ENCODE results near the gene CTSW. TPM values are rescaled to one million over a fixed set of nuclear protein-coding genes. Genes with fewer than 3 reads are reported as not detected.
A peak's percentile ranks its signal among the peaks of the same experiment; 100 is the strongest.

CTSW gene
- total RNA-seq, 4 donors from 2014 or later: 0.67 to 7.6 (median 2.7) TPM

DNA sequence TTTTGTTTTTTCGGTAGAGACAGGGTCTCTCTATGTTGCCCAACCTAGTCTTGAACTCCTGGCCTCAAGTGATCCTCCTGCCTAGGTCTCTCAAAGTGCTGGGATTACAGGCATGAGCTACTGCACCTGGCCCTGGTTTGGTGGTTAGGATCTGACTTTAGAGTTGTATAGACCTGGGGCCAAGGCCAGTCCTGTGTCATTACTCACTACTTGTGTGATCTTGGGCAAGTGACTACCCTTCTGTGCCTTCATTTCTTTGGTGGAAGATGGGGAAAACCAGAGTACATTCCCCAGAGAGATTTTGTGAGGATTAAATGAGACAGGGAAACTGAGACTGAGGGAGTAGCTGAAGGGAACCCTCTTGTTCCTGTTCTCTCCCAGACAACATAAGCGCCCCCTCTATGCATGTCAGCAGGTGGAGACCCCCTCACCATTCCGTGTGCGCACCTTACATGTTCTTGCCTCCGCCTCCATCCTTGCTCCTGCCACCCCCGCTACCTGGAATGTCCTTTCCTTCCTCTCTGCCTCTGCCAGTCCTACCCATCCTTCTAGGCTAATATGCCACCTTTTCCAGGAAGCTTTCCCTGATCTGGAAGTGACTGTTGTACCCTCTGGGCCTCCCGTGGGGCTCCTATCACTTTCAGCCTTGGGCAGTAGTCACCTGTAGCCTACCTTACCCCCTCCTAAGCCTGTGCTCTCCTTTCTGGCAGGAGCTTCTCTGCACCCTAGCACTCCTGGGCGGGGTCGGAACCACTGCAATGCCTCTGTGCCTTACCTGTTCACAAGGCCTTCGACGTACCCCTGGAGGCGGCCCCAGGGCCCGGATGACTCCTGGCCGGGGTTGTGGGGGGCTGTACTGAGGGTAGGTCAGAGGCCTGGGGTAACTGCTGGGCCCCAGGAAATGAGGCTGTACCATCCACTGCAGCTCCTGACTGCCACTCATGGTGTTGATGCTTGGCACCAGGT, 16.7 kb downstream of the CTSW start:
- 91 to 93% methylated on average over 14 of the region's 14 CpGs for WGBS, 2 donors
- intact Hi-C loops (cut with DNase I): no loop called here
- Histone ChIP-seq H3K36me3 (no peaks in the 10 kb centered on the region), H3K9me3 (no peaks in the 10 kb centered on the region), H3K4me3 (replicated peaks in 1 of 3) (no peak overlapping the region), H3K27me3 (peaks cover 9% of the 10 kb centered on the region), H3K4me1 (peaks cover 21 to 39% of the 10 kb centered on the region in 2 donors), H3K27ac (no peak overlapping the region)
- DNase-seq: no peak
- TF ChIP-seq CTCF (IDR thresholded peaks at IDR 0.05) (no peak), POLR2A (IDR thresholded peaks at IDR 0.05) (no peak)

DNA sequence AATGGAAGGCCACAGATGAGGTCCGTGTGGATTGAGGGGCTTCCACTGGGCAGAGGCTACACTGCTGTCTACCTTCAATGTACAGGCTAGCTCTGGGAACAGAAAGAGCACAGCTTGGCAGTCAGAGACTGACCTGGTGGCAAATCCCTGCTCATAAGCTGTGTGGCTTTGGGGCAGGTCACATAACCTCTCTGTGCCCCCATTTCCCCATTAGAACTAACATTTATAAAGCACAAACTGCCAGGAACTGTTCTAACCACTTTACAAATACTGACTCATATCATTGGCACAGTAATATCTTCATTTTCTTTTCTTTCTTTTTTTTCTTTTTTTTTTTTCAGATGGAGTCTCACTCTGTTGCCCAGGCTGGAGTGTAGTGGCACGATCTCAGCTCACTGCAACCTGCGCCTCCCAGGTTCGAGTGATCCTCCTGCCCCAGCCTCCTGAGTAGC, 17.4 kb downstream of the CTSW start:
- 92 to 93% methylated on average over 4 of the region's 4 CpGs for WGBS, 2 donors
- TF ChIP-seq CTCF (IDR thresholded peaks at IDR 0.05) (no peak), POLR2A (IDR thresholded peaks at IDR 0.05) (no peak)
- H3K36me3 ChIP-seq: no peaks in the 10 kb centered on the region
- H3K27ac ChIP-seq: no peak overlapping the region
- no peak for DNase-seq
- no peak overlapping the region for H3K4me3 ChIP-seq (replicated peaks in 1 of 3)
- H3K4me1 ChIP-seq: peaks cover 15 to 32% of the 10 kb centered on the region in 2 donors
- H3K9me3 ChIP-seq: no peaks in the 10 kb centered on the region
- H3K27me3 ChIP-seq: peaks cover 9% of the 10 kb centered on the region
- intact Hi-C loops (cut with DNase I): no loop called here

GRCh38 chr11:65898656-65899355, 19.2 kb downstream of the CTSW start:
- H3K9me3 ChIP-seq: no peaks in the 10 kb centered on the region
- H3K4me3 ChIP-seq (replicated peaks in 1 of 3): peak overlapping the region in 1 of 3 donors; percentile 46
- peaks cover 14 to 15% of the 10 kb centered on the region in 2 donors for H3K4me1 ChIP-seq
- H3K36me3 ChIP-seq: no peaks in the 10 kb centered on the region
- intact Hi-C loops (cut with DNase I): no loop called here
- DNase-seq: no peak
- WGBS, 2 donors: 29 to 66% methylated on average over 9 to 27 of the region's 28 CpGs
- no peak for TF ChIP-seq CTCF (IDR thresholded peaks at IDR 0.05)
- TF ChIP-seq POLR2A (IDR thresholded peaks at IDR 0.05): no peak
- peaks cover 9% of the 10 kb centered on the region for H3K27me3 ChIP-seq
- H3K27ac ChIP-seq: no peak overlapping the region

DNA sequence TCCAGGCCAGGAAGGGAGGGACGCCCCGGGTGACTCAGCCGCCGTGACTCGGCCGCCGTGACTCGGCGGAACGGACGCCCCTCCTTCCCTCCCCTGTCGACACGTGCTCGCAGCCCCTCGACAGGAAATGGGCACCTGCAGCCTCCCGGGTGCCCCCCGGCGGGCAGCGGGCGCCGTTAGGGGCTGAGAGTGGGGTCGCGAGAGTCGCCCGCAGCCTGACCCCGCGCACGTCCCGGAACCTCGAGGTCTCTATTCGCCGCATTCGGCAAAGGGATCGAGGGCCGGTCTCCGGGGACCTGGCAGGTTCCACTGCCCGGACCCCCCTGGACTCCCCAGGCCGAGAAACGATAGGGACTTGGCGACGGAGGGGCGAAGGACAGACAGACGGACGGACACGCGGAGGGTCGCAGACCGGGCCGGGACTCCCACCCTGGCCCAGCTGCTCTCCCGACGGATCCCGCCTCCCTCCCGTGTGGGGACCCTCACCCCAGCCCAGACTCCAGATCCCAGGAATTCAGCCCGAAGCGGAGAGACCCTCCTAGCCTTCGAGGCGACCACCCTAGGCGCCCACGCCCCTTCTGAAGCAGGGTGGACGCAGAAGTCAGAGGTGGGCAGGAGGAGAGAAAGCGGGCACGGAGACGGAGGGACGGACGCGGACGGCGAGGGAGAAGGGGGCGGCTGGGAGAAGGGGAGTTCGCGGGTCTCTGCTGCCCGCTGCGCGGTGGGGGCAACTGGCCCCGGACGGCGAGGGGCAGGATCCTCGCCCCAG, 19.9 kb downstream of the CTSW start:
- TF ChIP-seq POLR2A (IDR thresholded peaks at IDR 0.05) (no peak), CTCF (IDR thresholded peaks at IDR 0.05) (no peak)
- H3K27me3 ChIP-seq: peaks cover 9% of the 10 kb centered on the region
- H3K4me1 ChIP-seq: peaks cover 13 to 15% of the 10 kb centered on the region in 2 donors
- DNase-seq: peak; percentile 40 to 41
- H3K27ac ChIP-seq: peak overlapping the region in 2 of 3 donors; percentile 30 to 42
- intact Hi-C loops (cut with DNase I): no loop called here
- H3K9me3 ChIP-seq: no peaks in the 10 kb centered on the region
- peak overlapping the region in 2 of 3 donors; percentile 37 to 46 for H3K4me3 ChIP-seq (replicated peaks in 1 of 3)
- 1 to 4% methylated on average over 9 to 15 of the region's 78 CpGs for WGBS, 2 donors
- H3K36me3 ChIP-seq: no peaks in the 10 kb centered on the region

Data from thyroid gland (tissue), 4 donors.